NCI-H345 (cell line): ENCODE measurements around the gene SFMBT2.
"Not testable (repeated sequence)": the region's sequence is repeated elsewhere in the genome, so short reads cannot be mapped to it uniquely, and the experiment has no call there.

Source experiments
- DNase-seq: peaks from one replicate; lab custom pipeline; 2025; lab: John Stamatoyannopoulos, UW

SFMBT2 gene

DNA sequence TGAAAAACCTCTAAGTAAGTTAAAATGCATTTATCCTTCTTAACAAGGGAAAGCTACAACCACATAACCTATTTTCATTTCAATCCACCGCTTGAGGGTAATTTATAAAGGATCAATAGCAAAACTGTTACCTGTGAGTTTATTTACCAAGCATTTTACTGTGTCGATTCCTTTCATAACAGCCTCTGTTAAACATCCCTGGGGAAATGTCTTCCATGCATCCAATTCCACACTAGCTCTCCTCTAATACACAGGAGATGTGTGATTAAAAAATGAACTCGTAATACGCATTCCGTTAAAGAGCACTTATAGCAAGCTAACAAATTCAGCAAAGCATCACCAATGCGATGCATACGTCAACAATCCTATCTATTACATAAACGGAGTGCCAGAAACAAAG is 185.7 kb downstream of the SFMBT2 start:
- no peak for DNase-seq

DNA sequence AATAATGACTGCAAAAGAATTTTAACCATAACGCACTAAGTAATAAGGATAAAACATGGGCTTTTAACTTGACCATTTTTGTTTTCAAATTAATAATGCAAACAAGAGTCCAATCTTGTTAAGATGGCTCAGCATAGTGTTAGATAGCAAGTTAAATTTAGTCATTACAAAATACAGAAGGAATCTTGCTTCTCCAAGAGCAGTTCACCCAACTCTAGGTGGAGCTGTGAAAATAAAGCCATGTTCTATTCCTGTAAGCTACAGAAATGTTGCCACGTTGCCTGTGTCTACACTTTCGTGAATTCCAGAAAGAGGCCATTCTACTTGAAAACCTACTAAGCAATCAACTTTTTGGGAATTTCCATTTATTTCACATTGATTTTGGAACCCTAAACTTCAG is 191.9 kb downstream of the SFMBT2 start:
- DNase-seq: no peak

DNA sequence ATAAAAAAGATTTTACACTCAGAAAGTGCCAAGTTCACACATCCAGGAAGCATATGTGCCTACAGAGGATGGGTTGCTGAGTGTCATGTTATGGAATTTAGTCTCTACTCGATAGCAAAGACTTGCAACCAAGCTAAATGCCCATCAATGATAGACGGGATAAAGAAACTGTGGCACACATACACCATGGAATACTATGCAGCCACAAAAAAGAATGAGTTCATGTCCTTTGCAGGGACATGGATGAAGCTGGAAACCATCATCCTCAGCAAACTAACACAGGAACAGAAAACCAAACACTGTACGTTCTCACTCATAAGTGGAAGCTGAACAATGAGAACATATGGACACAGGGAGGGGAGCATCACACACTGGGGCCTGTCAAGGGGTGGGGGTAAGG is 198.1 kb downstream of the SFMBT2 start:
- DNase-seq: not testable (repeated sequence)

DNA sequence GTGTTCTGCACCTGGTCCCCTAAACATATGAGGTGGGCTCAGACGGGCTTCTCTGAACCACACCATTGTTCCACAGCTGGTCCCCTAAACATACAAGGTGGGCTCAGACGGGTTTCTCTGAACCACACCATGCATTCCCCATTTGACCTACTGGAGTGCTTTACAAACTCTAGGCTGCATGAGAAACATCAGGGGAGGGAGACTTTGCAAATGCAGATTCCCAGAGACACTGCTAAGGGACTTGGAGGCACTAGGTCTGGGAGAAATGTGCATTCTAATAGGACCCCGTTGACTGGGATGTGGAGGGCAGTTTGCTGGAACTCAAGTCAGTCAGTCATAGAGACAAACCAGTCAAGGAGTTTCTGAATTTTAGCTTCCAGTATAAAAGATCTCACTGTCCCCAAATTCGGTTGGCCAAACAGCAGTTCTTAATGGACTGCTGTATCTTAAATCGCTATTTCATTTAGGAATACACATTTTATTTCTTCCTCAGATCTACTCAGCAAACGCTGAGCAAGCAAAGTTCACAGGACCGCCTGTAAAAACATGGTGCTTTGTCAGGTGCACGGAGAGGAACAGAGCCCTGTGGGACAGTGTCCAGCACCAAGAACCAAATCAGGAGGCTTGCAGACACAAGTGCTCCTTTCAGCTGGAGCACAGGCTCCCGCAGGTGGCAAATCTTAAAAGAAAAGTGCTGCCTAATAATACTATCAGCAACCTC is 198.8 kb downstream of the SFMBT2 start:
- no peak for DNase-seq

DNA sequence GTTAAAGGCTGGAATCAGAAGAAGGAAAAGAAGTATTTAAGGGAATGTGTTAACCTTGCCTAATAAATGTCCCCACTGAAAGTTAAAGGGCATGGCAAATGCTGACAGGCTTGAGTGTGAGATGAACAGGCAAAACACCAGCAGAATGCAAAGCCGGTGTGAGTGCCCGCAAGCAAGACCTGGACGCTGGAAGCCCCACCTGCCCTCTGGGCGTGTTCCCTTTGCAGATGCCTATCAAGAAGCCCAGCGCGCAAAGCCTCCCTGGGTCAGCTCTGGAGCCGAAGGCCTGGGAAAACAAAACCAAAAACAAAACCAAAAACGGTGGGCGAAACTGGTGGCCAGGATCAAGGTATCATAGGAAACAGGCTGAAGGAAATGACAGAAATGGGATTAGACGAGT is 200.3 kb downstream of the SFMBT2 start:
- no peak for DNase-seq

DNA sequence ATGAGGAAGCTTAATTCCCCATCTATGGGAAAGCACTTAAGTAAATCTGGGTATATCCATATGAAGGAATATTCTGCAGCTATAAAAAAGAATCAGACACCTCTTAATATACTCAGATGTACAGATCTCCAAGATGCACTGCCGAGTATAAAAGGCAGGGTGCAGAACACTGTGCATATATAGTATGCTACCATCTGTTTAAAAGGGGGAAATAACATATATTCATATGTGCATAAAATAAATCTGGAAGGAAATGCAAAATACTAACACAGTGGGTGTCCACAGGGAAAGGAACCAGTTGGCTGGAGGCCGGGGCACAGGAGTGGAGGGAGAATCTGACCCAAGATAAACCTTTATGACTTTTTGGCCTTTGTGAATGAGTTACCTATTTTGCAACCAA is 201.4 kb downstream of the SFMBT2 start:
- DNase-seq: no peak

DNA sequence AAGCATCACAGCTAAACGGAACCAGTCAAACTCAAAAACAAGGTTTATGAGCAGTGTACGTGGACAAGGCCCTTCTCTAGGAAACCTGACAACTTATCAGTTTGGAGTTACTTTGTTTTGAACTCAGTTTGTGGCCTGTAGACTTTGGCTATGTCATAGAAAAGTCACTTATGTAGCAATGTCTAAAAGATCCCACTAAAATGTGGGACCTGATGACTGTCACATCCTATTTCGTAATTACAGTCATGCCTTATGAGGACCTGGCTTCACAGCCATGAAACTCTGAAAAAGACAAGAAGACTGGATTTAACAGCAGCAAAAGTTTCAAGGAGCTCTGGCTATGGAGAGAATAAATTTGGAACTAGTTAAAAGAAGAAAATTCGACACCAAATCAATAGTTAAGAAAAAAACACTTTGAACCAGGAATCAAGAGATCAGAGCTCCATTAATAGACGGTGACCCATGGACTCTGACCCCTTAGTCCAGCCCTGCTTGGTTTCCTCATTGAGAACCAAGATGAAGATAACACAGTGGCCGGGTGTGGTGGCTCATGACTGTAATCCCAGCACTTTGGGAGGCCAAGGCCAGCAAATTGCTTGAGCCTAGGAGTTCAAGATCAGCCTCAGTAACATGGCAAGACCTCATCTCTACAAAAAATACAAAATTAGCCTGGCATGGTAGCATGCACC is 204.3 kb downstream of the SFMBT2 start:
- DNase-seq: no peak

DNA sequence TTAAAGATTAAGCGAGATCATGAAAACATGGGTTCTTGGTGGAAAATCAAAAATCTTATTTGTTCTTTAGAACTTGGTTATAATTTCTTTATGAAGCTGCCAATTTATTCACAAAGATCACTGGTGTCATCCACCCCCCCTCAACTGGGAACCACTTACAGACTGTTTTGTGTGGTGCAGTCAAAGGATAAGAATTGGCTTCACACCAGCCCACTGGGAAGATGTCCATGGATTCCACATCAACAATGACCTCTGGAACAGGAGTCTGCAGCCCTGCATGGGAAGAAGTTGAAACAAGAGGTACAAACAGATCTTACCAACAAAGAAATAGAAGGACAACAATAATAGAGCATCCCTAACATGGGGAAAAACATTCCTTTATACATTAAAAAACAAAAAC is 205.2 kb downstream of the SFMBT2 start:
- no peak for DNase-seq

DNA sequence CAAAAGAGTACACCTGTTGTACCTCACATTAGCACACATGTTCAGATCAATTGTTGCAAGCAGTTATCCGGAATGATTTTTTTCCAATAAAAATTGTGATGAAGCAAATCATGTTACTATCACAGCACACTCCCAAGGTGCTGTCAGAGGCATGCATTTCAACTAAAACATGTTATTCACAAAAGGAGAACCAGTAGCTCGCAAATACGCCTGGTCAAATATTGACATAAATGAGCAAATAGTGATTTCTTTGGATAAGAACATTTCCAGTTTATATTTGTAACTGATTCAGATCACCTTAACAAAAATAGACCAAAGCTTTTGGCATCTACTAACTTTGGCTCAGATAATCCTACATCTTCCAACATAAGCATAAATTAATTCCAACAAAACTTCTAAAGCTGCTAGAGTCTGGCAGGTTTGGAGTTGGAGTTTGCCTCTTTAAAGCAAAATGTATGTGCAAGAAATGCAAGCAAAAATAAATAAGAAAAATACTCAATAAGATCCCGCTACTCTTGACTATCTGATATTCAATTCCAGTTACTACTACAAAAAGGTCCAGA is 208.0 kb downstream of the SFMBT2 start:
- DNase-seq: no peak

DNA sequence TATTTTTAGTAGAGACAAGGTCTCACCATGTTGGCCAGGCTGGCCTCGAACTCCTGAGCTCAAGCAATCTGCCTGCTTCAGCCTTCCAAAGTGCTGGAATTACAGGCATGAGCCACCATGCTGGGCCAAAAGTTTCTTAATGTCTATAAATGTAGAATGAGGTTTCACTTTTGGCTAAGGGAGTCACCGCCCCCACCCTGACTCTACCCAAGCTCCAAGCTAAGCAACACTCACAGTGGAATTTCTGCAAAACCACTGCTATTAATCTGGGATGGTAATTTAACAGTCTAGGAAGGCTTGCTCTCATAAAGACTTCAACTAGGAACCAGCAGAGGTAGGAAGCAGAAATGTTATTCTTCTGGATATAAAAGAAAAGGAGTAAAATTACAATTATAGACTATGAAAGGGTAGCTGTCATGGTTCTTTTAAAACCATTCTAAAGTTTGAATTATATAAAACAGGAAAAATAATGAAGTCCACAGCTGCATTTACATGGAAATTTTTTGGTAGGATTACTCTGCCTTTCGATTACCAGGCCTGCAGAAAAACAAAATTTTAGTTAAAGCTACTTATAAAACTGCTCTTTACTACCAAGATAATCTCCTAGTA is 211.6 kb downstream of the SFMBT2 start:
- no peak for DNase-seq

DNA sequence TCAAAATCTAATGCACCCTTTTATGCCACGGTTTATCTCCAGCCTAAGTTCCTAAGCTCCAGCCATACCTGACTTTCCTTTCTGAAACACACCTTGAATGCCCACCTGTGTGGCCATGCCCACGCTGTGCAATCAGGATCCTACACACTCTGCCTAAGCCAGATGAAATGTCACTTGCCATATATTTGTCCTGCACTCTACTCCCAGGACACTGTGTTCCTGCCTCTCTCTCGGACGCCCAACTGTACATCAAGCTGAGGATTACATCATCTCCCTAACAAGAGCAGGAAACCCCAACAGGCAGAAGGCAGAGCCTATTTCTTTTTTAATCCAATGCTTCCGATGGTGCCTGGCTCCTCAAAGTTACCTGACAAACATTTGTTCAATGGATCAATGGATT is 214.6 kb downstream of the SFMBT2 start:
- DNase-seq: no peak

DNA sequence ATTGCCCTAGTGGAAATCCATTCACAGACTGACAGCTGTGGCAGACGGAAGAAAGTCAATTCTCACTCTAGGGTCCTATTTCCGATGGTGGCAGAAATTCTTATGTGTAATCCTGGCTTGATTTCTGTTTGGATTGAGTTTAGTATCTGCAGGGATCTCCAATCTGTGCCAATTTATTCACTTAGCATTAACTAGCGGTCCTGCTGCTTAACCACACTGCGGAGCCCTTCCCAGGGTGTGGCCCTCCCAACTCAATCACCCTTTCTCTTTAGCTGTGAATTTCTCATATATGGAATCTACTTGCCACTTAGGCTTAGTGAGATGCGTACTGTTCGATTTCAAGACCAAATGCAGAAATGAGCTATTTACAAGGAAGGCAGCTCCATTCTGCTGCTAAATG is 215.7 kb downstream of the SFMBT2 start:
- DNase-seq: no peak

DNA sequence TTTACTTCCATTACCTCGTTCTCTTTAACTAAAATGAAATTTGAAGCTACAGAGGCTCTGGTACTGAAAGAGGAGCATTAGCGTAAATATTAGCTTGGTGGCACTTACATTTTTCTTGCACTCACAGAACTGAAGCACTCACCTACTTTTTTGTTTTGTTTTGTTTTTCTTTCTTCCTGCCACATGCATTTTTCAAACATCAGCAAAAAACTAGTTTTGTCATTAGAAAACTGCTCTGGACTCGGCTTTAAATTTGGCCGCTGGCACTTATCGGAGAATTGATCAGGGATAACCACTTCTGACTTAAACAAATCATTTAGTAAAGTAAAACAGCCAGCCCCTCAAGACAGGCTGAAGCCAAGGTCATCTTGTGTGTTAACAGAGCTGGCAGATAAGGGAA is 216.3 kb downstream of the SFMBT2 start:
- DNase-seq: no peak

DNA sequence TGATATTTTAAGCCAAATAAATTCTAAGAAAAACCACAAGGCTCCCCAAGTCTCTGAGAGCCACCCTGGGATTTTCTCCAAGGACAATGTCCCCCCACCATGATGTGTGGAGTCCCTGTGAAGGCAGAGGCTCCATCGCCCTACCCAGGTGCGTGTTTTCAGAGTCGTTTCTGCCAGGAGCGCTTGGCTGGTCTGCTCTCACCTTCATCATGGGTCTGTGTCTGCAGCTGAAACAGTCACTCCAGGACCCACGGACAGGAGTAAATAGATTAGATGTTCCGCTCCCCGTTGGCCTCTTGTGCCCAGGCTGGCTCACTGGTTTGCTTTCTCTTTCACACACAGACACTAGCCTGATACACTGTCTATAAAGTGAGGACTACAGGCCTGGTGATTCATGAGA is 217.5 kb downstream of the SFMBT2 start:
- DNase-seq: no peak

DNA sequence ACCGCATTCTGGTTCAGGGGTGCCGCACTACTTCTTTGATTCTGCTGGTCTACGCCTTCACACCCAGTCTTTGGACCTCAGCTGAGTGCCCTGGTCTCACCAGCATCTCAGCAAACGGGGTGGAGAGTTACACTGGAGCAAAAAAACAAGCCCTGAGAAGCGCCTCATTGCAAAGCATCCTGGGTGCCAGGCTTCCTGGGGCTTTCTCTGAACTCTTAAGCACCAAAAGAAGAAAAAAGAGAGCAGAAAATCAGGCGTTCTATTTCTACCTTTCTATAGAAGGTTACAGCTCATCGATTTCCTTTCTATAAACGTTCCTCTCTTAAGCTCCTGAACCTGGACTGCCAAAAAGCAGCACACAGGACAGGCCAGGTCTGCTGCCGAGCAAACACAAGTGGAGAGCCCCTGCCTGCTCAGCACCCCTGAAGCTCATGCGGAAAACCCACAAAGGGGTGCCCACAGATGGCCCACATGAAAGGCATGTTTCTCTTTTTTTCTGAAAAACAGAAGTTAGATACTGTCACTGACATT is 217.9 kb downstream of the SFMBT2 start:
- no peak for DNase-seq

DNA sequence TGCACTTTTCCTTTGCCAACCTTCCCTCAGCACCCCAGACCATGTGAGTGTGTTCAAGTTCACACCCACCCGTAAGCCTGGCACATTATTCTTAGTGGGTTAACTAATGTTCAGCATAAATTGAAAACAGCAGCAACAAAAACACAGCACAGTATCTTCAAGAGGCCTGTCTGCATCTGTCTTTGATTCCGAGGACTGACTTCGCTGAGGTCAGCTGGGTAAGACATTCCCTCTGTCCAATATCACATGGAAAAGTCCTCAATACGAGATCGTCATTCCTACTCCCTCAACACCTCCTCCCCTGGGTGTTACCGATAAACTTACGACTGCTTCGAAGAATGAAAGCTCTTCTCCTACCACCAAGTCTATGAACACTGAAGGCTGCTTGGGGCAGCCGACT is 218.8 kb downstream of the SFMBT2 start:
- no peak for DNase-seq

DNA sequence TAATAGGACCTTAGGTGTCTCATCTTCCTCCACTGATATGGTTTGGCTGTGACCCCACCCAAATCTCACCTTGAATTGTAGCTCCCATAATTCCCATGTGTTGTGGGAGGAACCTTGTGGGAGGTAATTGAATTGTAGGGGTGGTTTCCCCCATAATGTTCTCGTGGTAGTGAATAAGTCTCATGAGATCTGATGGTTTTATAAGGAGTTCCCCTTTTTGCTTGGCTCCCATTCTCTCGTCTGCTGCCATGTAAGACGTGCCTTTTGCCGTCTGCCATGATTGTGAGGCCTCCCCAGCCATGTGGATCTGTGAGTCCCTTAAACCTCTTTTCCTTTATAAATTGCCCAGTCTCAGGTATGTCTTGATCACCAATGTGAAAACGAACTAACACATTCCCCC is 220.1 kb downstream of the SFMBT2 start:
- DNase-seq: not testable (repeated sequence)

DNA sequence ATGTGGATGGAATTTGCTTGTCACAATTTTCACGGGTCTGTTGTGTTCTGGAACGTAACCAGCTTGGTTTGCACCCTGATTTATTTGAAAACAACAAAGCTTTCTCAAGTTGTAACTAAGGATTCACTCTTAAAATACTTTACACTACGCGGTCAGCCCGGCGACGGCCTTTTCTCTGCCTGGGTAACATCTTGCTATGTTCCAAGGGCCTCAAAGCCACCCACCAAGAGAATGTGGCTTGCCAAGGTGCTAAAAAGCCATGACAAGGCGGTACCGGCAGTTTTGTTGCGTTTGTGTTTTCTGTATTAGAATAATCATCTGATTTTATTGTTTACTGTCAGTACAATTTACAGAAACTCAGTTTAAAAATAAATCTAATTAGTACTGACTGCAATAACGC is 220.9 kb downstream of the SFMBT2 start:
- DNase-seq: no peak

DNA sequence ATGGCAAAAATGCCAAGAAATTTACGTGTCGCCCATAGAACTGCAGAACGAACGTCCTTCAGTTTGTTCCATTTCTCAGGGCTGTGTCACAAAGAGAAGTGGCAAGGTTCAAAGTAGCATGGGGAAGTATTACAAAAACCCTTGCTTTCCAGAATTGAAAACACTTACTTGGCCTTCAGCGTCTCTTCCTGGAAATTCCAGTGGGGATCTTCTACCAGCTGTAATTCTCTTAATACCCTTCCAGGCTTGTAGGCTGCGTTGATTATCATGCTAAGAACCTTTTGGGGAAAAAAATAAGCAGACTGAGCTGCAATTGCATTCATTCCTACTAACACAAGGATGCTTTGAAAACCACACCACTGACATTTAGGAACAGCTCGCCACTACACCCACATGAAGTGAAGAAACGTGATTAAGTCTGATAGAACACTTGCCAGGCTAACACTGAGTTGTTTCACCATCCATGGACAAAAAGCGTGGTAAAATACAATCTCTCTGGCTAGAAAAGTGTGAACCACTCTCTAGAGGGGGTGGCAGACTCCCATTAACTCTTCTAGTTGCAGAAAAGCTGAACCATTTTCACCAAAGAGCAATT is 222.3 kb downstream of the SFMBT2 start:
- DNase-seq: no peak

DNA sequence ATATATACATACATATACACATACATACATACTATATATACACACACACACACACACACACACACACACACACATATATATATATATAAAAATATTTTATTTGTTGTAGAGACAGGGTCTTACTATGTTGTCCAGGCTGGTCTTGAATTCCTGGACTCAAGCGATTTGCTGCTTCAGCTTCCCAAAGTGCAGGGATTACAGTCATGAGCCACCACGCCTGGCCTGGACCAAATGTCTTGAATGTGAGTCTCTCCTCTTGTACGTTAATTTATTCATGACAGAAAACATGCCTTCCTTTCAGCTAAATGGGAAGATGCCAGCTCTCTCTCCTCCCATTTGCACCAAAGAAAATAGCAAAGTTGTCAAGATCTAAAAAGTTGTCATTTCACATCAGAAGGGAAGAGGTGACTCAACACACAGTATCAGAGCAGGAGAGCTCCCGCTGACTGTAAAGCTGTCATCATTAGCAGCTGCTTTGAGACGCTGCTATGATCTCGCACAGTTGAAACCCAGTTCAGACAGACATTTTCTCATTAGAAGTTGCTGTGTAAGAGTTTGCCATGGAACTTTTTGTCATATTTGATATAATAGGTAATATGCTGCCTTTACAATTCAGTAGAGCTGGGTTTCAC is 224.3 kb downstream of the SFMBT2 start:
- no peak for DNase-seq

DNA sequence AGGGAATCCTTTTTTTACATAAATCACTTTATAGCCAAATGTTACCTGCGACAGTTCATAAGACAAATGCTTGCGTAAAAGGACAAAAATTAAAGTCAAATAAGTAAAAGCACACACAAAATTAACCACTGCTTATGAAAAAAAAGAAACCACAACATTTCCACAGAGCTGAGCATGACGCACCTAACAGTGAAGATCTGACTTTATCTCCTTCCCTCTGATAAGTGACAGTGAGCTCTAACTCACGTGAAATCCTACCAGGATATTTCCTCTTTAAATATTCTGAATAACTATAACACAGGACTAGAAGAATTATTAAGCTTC is 225.5 kb downstream of the SFMBT2 start:
- no peak for DNase-seq

DNA sequence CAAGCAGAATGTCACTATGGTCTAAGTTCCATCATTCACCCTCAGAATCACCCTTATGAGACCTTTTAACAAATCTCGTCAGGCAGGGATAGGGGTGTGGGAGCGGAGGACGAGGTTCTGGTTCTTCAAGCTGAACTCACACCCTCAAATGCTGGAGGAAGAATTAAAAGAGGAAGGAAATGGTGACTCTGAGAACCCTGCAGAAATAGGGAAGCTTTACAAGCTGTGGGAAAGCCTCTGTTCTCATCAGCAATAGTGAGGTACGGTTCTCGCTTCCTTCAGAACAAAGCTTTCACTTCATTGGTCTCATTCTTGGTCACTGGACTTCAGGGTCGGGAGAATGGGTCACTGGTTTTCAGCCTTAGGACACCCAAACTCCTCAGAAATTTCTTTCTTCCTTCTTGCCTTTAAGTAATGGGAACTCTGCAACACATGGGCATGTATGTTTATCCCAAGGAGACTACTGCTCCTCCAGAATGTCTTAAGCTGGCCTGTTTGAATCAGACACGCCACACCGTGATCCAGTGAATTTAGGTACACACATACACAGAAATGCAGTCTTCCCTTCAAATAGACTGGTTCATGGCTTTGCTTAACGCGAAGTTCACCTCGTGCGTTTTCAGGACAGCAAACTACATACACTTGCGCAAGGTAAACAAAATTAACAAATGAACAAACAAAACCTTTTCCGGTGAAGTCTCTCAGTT is 226.0 kb downstream of the SFMBT2 start:
- DNase-seq: no peak
